ENCODE measurements around the gene DNMBP.

DNA sequence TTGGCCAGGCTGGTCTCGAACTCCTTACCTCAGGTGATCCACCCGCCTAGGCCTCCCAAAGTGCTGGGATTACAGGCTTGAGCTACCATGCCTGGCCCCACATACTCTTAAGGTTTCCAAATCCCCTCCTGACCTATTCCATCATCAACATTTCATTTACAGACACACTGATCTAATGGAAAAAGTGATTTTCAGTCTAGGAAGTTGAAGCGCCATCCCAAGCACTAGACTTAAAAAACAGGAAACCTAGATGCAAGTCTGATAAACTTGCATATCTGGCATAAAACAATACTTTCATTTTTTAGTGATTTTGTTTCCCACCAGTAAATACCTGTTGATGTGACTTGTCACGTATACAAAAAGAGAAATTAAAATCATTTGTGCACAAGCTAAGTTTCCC, 44.0 kb downstream of the DNMBP start:
- TF ChIP-seq POLR2A (IDR thresholded peaks at IDR 0.05; ENCODE audit: low read depth, low read length) (no peak), TAF1 (IDR thresholded peaks at IDR 0.05; ENCODE audit: borderline replicate concordance, low read depth, low read length) (no peak), POLR2AphosphoS5 (IDR thresholded peaks at IDR 0.05; ENCODE audit: low read depth, low read length) (no peak)
